Testis (tissue), 2 donors: Measurements from ENCODE around the gene PLK2.

Experiments
- POLR2A ChIP-seq: fragments of 450-650 bp; IDR thresholded peaks from one replicate; pipeline ENCODE4 v1.6.1; 2017; ENCODE audit warnings: antibody characterized with exemption, mild to moderate bottlenecking, moderate library complexity
- TF ChIP-seq, protein P1 (sequence below), 3 experiments: fragments of 450-650 bp in 2 of 3; fragments of 200-600 bp in 1 of 3; sonication (generic) in 1 of 3; IDR thresholded peaks; one replicate each; pipeline ENCODE4 v1.5.1; 2016 to 2019; ENCODE audit warnings: antibody characterized with exemption in 3 of 3, mild to moderate bottlenecking in 2 of 3, moderate library complexity in 1 of 3

DNA sequence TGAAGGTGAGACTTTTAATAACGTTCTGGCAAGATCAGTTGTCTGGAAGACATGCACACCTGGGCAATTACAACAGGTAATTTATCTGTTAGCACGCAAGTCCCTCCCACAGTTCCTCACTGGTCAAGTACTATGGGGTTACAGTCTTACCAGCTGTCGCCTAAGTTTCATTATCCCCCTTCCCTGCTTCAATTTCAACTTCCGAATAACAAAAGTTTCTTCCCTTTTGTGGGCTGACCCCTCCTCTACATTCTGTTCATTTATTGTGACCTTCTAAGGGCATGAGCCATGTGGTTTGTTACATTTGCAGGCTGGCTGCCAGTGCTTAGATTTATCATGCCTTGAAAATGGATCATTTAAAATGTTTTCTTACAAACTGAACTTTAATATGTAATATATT, 47.8 kb upstream of the PLK2 start:
- TF ChIP-seq, protein P1, sequence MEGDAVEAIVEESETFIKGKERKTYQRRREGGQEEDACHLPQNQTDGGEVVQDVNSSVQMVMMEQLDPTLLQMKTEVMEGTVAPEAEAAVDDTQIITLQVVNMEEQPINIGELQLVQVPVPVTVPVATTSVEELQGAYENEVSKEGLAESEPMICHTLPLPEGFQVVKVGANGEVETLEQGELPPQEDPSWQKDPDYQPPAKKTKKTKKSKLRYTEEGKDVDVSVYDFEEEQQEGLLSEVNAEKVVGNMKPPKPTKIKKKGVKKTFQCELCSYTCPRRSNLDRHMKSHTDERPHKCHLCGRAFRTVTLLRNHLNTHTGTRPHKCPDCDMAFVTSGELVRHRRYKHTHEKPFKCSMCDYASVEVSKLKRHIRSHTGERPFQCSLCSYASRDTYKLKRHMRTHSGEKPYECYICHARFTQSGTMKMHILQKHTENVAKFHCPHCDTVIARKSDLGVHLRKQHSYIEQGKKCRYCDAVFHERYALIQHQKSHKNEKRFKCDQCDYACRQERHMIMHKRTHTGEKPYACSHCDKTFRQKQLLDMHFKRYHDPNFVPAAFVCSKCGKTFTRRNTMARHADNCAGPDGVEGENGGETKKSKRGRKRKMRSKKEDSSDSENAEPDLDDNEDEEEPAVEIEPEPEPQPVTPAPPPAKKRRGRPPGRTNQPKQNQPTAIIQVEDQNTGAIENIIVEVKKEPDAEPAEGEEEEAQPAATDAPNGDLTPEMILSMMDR (IDR thresholded peaks at IDR 0.05), result no peak
- TF ChIP-seq POLR2A, result no peak
